ENCODE measurements around the gene HEBP1. TPM values are rescaled to one million over a fixed set of nuclear protein-coding genes. Genes with fewer than 3 reads are reported as not detected.

HEBP1 gene
- total RNA-seq, 2 donors from 2014 or later, result 14.4 to 16.3 TPM

DNA sequence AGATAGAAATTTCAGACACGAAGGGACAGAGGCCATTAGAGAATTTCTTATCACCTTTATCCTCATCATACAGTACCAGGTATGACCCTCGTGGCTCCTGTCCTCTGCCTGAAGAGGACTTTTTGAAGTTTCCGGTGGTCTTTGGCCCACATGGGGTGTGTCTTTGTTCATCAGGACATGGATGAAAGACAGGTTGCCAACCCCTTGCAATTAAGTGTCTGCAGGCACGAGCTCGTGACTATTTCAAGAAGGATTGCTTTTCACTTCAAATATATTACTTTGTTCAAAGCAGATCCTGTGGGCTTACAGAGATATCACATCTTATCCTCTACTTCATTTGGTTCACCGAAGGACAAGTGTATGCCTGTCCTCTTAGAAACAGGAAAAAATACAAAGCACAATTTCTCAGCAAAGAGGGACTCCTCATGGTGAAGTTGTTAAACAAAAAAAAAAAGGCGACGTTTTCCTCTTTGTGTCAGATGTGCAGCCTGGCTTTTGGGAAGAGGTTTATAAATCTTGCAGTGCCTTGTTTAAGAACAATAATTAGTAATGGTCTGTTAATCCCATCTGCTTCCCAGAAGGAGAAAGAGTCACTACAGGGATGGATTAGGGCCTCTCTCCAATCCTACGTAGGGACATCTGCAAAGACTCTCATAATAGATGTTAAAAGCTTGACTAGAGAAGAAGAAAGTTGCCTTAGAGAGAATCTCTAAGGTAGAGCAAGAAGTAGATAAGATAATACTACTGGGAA is 30.7 kb upstream of the HEBP1 start:
- no peaks in the 10 kb centered on the region for H3K4me1 Mint-ChIP-seq
- H3K4me3 Mint-ChIP-seq, result no peak overlapping the region
- no peak overlapping the region for H3K27ac Mint-ChIP-seq
- peaks cover 14% of the 10 kb centered on the region for H3K27me3 Mint-ChIP-seq
- H3K36me3 Mint-ChIP-seq (ENCODE audit: low read depth), result no peaks in the 10 kb centered on the region
- ATAC-seq (replicated peaks), result no peak
- no peaks in the 10 kb centered on the region for H3K9me3 Mint-ChIP-seq

DNA sequence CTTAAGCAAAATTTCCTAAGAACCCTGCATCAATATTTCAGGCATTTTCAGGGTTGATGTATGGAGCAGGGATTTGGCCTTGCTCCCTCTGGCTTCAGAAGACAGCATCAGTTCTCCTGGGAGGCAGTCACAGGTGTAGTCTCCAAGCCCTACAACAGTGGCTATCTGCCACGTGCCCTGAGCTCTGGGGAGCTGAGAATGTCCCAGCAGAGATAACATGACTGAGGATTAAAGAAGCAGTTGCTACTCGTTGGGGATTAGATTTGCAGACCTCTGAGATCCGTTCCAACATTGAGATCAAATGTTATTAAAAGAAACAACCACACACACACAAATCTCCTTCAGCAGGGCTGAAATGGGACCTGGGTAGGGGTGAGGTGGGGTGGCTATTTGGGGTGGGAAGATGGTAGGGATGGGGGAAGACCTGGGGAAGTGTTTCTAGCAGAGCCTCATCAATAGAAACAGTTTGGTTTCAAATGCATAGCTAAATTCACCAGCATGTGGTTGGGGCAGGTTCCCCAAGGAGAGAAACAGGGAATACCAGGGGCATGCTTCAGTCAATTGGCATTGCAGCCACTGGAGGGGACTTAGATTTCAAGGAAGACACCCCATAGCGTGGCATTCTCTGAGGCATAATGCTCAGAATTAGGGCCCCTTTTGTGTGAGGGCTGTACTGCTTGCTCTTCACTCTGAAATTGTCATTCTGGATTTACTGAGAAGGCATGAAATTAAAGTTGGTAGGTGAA is 28.9 kb upstream of the HEBP1 start:
- Mint-ChIP-seq H3K36me3 (ENCODE audit: low read depth) (no peaks in the 10 kb centered on the region), H3K27ac (no peak overlapping the region), H3K4me3 (no peak overlapping the region), H3K27me3 (peaks cover 23% of the 10 kb centered on the region), H3K9me3 (no peaks in the 10 kb centered on the region), H3K4me1 (no peaks in the 10 kb centered on the region)
- no peak for ATAC-seq (replicated peaks)

DNA sequence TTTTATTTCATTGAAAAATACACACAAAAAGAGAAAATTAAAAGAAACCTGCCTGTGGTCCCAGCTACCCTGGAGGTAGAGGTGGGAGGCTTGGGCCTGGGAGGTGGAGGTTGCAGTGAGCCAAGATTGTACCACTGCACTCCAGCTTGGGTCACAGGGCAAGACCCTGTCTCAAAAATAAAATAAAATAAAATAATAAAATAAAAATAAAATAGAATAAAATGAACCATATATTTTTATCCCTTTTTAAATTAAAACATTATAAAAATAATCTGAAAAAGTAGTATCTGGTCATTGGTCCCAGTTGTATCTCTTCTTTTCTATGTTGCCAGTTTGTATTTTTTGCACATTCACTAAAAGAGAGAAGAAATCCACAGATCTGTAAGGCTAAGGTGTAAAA is 27.4 kb upstream of the HEBP1 start:
- Mint-ChIP-seq H3K36me3 (ENCODE audit: low read depth) (no peaks in the 10 kb centered on the region), H3K27me3 (peaks cover 27% of the 10 kb centered on the region), H3K4me1 (no peaks in the 10 kb centered on the region), H3K9me3 (no peaks in the 10 kb centered on the region), H3K4me3 (no peak overlapping the region), H3K27ac (no peak overlapping the region)
- ATAC-seq (replicated peaks), result no peak

DNA sequence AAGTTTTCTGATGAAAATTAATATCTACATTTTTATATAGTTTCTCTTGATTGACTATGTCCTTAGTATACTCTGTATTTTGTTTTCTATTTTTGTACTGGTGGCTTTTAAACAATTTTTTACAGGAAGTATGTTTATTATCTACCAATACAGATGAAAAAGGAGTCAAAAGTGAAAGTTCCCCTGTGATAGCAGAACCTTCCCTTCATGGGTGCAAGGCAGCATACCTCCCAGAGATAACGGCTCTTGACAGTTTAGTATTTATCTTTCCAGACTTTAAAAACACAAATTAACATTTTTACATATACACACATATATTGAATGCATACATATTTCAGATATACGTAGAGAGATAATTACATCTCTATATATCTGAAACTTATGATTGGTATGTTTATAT is 27.0 kb upstream of the HEBP1 start:
- H3K4me1 Mint-ChIP-seq, result no peaks in the 10 kb centered on the region
- H3K4me3 Mint-ChIP-seq, result no peak overlapping the region
- H3K27ac Mint-ChIP-seq, result no peak overlapping the region
- H3K27me3 Mint-ChIP-seq, result peaks cover 27% of the 10 kb centered on the region
- ATAC-seq (replicated peaks), result no peak
- H3K9me3 Mint-ChIP-seq, result no peaks in the 10 kb centered on the region
- no peaks in the 10 kb centered on the region for H3K36me3 Mint-ChIP-seq (ENCODE audit: low read depth)

DNA sequence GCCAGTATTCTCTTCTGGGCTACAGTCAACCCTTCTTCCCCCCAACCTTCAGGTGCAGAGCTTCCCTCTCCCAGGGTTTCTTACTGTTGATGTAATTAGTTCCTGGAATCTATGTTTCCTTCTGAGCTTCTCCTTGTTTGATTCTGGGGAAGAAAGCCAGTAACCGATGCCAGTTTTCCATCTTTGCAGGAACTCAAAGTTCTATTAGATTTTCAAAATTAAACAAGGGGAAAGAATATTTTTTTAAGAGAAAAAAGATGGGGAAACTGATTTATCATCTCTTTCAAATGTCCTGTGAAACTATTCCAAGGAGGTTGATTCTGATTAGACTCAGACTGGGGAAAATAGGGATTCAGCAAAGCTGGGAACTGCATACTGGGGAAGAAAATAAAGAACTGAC is 26.2 kb upstream of the HEBP1 start:
- no peak overlapping the region for H3K4me3 Mint-ChIP-seq
- no peak overlapping the region for H3K27ac Mint-ChIP-seq
- H3K36me3 Mint-ChIP-seq (ENCODE audit: low read depth), result no peaks in the 10 kb centered on the region
- no peaks in the 10 kb centered on the region for H3K4me1 Mint-ChIP-seq
- ATAC-seq (replicated peaks), result no peak
- no peaks in the 10 kb centered on the region for H3K9me3 Mint-ChIP-seq
- peaks cover 27% of the 10 kb centered on the region for H3K27me3 Mint-ChIP-seq

DNA sequence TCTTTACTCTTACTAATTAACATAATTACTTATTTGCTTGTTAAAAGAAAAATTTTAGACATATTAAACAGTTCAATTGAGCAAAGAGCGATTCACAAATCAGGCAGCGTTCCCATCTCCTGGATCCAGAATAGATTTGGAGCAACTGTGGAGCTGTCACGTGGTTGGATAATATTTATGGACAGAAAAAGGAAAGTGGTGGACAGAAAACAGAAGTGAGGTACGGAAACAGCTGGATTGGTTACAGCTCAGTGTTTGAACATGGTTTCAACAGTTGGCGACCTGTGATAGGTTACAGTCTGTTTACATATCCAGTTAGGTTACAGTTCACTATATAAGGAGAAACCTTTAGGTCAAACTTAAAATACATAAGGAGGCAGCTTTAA is 24.5 kb upstream of the HEBP1 start:
- no peaks in the 10 kb centered on the region for H3K9me3 Mint-ChIP-seq
- no peaks in the 10 kb centered on the region for H3K4me1 Mint-ChIP-seq
- no peak overlapping the region for H3K4me3 Mint-ChIP-seq
- H3K27ac Mint-ChIP-seq, result no peak overlapping the region
- H3K27me3 Mint-ChIP-seq, result peaks cover 27% of the 10 kb centered on the region
- no peak for ATAC-seq (replicated peaks)
- no peaks in the 10 kb centered on the region for H3K36me3 Mint-ChIP-seq (ENCODE audit: low read depth)

DNA sequence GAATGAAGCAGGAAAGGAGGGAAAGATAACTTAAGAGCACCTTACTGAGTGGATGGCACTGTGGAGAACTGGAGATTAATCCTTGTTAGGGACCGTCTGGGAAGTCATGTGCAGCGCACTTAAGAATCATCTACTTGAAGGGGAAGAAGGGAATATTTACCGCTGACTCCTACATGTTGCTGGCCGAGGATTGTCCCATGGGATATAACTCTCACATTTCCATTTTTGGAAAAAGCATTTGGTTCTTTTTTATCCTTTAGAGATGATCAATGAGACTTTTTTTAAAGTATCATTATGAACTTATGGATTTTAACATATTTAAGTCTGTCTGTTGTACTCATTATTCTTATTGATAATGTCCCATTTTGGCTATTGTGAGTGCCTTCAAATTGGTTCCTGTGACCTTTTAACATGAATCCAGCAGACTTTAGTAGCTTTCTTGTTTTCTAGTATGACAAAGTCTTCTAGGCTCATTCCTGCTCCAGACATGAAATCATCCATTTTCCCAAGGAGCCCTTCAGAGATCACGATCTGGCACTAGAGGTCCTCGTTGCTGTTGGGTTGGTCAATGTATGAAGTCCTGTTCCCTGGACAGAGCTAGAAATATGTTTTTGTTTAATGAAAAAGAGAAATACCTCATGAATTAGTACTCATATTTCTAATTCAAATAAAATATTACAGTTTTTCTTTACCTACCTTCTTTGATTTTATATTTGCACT is 23.9 kb upstream of the HEBP1 start:
- H3K4me3 Mint-ChIP-seq, result no peak overlapping the region
- H3K4me1 Mint-ChIP-seq, result no peaks in the 10 kb centered on the region
- H3K27me3 Mint-ChIP-seq, result peaks cover 25% of the 10 kb centered on the region
- no peak overlapping the region for H3K27ac Mint-ChIP-seq
- no peaks in the 10 kb centered on the region for H3K36me3 Mint-ChIP-seq (ENCODE audit: low read depth)
- no peak for ATAC-seq (replicated peaks)
- no peaks in the 10 kb centered on the region for H3K9me3 Mint-ChIP-seq

DNA sequence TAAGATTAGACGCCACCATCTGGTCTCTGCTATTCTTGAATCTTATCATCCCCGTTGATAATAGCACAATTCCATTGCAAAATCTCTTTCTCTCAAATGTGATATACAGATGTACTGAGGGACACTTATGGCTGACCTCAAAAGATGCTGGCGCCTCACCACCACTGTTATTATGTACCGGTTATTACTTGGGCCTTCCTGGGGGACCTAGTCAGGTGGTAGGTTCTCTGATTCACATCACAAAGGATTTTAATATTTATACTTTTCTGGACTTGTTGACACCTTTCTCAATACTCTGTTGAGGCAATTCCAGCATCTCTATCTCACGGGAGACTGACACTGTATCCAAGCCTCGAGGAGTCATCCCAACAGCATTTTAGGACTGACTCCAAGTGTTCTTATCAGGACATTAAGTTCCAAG is 22.8 kb upstream of the HEBP1 start:
- Mint-ChIP-seq H3K4me3 (no peak overlapping the region), H3K36me3 (ENCODE audit: low read depth) (no peaks in the 10 kb centered on the region), H3K9me3 (no peaks in the 10 kb centered on the region), H3K27me3 (peaks cover 28% of the 10 kb centered on the region), H3K27ac (no peak overlapping the region), H3K4me1 (no peaks in the 10 kb centered on the region)
- ATAC-seq (replicated peaks), result no peak

DNA sequence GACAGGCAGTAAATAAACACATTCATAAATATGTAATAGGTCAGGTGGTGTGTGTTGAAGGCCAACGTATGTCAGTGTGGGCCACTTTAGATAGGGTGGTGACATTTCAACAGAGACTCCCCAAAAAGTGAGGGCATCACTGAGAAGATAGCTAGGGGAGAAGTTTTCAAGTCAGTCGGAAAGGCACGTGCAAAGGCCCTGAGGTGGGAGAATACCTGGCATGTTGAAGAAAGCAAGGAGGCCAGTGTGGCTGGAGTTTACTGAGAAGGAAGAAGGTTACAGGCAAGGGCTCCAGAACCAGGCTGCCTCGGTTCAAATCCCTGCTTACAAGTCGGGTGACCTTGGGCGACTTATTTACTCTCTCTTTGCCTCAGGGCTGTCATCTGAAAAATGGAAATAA is 11.0 kb upstream of the HEBP1 start:
- H3K36me3 Mint-ChIP-seq (ENCODE audit: low read depth), result no peaks in the 10 kb centered on the region
- peaks cover 17% of the 10 kb centered on the region for H3K27me3 Mint-ChIP-seq
- ATAC-seq (replicated peaks), result no peak
- no peak overlapping the region for H3K4me3 Mint-ChIP-seq
- no peak overlapping the region for H3K27ac Mint-ChIP-seq
- no peaks in the 10 kb centered on the region for H3K9me3 Mint-ChIP-seq
- no peaks in the 10 kb centered on the region for H3K4me1 Mint-ChIP-seq

DNA sequence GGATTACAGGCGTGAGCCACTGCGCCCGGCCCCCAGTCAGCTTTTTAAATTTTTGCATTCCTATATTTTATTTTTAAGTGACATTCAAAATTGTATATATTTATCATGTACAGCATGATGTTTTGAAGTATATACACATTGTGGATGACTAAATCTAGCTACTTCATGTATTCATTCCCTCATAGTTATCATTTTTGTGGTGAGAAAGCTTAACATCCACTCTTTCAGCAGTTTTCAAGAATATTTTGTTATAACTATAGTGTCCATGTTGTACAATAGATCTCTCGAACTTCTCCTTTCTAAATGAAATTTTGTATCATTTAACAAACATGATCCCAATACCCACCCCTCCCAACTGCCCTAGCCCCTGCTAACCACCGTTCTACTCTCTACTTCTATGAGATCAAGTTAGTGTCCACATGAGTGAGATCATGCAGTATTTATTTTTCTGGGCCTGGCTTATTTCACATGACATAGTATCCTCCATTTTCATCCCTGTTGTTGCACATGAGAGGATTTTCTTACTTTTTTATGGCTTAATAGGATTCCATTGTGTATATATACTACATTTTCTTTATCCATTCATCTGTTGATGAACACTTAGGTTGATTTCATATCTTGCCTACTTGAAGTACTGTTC is 8.8 kb upstream of the HEBP1 start:
- no peak for ATAC-seq (replicated peaks)
- H3K4me1 Mint-ChIP-seq, result no peaks in the 10 kb centered on the region
- H3K9me3 Mint-ChIP-seq, result no peaks in the 10 kb centered on the region
- peaks cover 5% of the 10 kb centered on the region for H3K27me3 Mint-ChIP-seq
- H3K36me3 Mint-ChIP-seq (ENCODE audit: low read depth), result no peaks in the 10 kb centered on the region
- H3K4me3 Mint-ChIP-seq, result no peak overlapping the region
- no peak overlapping the region for H3K27ac Mint-ChIP-seq

DNA sequence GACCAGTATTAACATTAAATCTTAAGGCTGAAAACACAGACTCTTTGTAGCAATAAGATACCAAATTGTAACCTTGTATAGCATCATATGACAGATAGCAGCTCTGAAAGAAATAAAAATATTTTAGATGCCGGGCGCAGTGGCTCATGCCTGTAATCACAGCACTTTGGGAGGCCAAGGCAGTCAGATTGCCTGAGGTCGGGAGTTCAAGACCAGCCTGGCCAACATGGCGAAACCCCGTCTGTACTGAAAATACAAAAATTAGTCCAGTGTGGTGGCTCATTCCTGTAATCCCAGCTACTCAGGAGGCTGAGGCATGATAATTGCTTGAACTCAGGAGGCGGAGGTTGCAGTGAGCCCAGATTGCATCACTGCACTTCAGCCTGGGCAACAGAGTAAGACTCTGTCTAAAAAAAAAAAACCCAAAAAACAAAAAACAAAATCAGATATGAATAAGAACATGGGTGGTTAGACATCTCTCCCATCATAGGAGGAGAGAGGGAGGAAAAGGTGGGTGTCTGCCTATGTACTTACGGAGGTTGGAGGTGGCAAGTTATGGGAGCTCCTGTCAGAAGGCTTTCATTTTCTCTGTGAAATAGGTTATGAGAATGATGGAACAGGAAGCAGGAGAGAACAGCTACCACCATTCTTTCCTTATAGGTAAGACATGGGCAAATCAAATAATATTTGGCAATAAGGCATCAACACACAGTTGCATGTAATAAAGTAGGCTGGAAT is 7.6 kb upstream of the HEBP1 start:
- Mint-ChIP-seq H3K27ac (no peak overlapping the region), H3K4me1 (no peaks in the 10 kb centered on the region), H3K4me3 (no peak overlapping the region), H3K36me3 (ENCODE audit: low read depth) (no peaks in the 10 kb centered on the region), H3K27me3 (peaks cover 5% of the 10 kb centered on the region), H3K9me3 (no peaks in the 10 kb centered on the region)
- ATAC-seq (replicated peaks), result no peak

DNA sequence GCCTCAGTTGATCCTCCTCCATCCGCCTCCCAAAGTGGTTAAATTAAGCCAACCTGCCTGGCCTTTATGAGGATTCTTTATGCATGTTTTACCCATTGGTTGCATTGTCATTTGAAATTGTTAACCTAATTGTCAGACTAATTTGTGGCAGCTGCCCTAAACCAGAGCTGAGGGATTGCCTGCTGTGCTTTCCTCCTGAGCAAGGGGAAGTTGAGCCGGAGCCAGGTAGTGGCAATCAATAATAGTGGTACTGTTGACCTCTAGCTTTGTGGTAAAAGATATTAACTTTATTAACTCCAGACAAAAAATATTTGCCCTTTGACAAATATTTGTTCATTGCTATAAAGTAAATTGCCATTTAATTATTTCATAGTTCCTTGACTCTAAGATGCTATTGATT is 5.6 kb upstream of the HEBP1 start:
- no peak overlapping the region for H3K27ac Mint-ChIP-seq
- no peaks in the 10 kb centered on the region for H3K27me3 Mint-ChIP-seq
- no peaks in the 10 kb centered on the region for H3K36me3 Mint-ChIP-seq (ENCODE audit: low read depth)
- H3K4me3 Mint-ChIP-seq, result no peak overlapping the region
- peaks cover 4% of the 10 kb centered on the region for H3K4me1 Mint-ChIP-seq
- H3K9me3 Mint-ChIP-seq, result no peaks in the 10 kb centered on the region
- no peak for ATAC-seq (replicated peaks)

DNA sequence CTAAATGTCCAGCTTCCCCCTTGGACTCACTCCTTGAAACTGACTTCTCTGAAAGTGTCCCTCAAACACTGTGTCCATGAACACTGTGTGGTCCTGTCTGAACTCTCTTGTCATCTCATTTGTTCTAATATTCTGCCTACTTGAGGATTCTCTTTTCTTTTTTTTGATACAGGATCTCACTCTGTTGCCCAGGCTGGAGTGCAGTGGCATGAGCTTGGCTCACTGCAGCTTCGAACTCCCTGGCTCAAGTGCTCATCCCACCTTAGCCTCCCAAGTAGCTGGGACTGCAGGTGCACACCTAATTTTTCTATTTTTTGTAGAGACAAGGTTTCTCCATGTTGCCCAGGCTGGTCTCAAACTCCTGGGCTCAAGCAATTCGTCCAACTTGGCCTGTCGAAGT is 4.9 kb upstream of the HEBP1 start:
- H3K27ac Mint-ChIP-seq, result no peak overlapping the region
- H3K36me3 Mint-ChIP-seq (ENCODE audit: low read depth), result no peaks in the 10 kb centered on the region
- no peak overlapping the region for H3K4me3 Mint-ChIP-seq
- no peaks in the 10 kb centered on the region for H3K27me3 Mint-ChIP-seq
- ATAC-seq (replicated peaks), result no peak
- H3K9me3 Mint-ChIP-seq, result no peaks in the 10 kb centered on the region
- H3K4me1 Mint-ChIP-seq, result peaks cover 4% of the 10 kb centered on the region

DNA sequence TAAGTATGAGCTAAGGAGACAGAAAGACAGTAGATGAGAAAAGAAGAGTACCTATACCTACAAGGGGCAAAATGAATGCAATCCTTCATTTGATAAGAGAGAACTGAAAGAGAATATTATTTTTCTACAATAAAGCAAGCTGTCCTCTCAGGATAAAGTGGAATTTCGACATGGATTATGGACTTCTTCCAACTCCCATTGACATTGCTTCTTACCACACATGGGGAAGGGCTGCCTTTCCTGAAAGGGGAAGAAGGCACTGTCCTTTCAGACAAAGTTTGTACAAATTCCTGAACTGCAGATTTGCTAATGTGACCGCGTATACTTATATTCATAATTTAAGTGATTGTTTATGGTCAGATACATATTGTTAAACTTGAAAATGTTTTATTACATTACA is 4.3 kb upstream of the HEBP1 start:
- H3K4me3 Mint-ChIP-seq, result no peak overlapping the region

More for the DNA sequence above, 4.3 kb upstream of the HEBP1 start:
- H3K27ac Mint-ChIP-seq, result no peak overlapping the region
- ATAC-seq (replicated peaks), result no peak
- H3K36me3 Mint-ChIP-seq (ENCODE audit: low read depth), result no peaks in the 10 kb centered on the region
- no peaks in the 10 kb centered on the region for H3K27me3 Mint-ChIP-seq
- H3K4me1 Mint-ChIP-seq, result peaks cover 4% of the 10 kb centered on the region
- H3K9me3 Mint-ChIP-seq, result no peaks in the 10 kb centered on the region

All from activated T-helper 17 cell treated with anti-CD3 and anti-CD28 coated beads, Interleukin-2, amount 50 U/mL, for 72 hours (primary cell).